Astrocyte of the spinal cord (primary cell): ENCODE data around the gene MYBPC3.
"Not testable (repeated sequence)": the region's sequence is repeated elsewhere in the genome, so short reads cannot be mapped to it uniquely, and the experiment has no call there.

Experiments
- DNase-seq: peaks from one replicate; pipeline ENCODE4 v3.0.0; 2011; ENCODE audit warnings: low read depth, low spot score
- H3K4me3 ChIP-seq: 2 replicates; pipeline ENCODE4 v1.5.1; 2011; ENCODE audit warnings: low read depth, mild to moderate bottlenecking, low read length, moderate library complexity
- in situ Hi-C: cut with HindIII; loops from 2 replicates; pipeline ENCODE4 v1.10.0; 2017; ENCODE audit warnings: low sequenced_read_pairs
- TF ChIP-seq, protein P1 (sequence below): IDR thresholded peaks from 2 replicates; pipeline ENCODE4 v1.5.1; 2012; ENCODE audit warnings: low read depth, mild to moderate bottlenecking, low read length, inconsistent platforms

MYBPC3 gene

DNA sequence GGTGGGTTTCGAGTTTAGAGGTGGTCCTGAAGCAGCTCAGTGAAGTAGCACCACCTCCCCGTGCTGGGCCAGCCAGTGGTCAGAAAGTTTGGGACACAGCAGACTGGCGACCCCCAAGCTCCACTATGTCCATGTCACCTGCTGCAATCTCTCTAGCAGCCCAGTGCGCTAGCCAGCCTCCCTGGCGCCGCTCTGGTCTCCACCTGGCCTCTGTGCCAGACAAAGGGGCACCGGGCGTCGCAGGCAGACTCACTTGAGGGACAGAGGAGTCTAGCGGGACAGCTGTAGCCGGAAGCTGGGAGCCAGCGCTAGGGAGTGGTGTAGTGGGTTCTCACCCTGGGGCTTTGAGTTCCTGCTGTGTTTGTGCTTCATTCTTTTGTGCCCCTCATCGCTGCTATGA is 25.5 kb downstream of the MYBPC3 start:
- in situ Hi-C loops: no loop called here
- TF ChIP-seq, protein P1, sequence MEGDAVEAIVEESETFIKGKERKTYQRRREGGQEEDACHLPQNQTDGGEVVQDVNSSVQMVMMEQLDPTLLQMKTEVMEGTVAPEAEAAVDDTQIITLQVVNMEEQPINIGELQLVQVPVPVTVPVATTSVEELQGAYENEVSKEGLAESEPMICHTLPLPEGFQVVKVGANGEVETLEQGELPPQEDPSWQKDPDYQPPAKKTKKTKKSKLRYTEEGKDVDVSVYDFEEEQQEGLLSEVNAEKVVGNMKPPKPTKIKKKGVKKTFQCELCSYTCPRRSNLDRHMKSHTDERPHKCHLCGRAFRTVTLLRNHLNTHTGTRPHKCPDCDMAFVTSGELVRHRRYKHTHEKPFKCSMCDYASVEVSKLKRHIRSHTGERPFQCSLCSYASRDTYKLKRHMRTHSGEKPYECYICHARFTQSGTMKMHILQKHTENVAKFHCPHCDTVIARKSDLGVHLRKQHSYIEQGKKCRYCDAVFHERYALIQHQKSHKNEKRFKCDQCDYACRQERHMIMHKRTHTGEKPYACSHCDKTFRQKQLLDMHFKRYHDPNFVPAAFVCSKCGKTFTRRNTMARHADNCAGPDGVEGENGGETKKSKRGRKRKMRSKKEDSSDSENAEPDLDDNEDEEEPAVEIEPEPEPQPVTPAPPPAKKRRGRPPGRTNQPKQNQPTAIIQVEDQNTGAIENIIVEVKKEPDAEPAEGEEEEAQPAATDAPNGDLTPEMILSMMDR: no peak

DNA sequence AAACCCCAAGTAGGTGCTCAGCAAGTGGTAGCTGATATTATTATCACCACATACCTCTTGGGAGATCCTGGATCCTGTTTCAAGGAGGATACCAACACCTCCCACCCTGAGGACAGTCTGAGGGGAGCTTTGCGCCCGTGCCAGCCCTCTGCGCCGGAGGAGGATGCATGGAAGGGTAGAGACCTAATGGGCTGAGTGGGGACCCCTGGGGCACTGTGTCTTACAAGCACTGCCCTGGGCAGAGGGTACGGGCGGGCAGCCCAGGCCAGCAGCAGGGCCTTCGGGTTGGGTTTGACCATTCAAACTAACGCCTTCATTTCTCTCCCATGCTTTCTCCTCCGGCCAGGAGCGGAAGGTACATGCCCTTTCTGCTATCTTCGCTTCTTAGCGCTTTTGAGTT is 26.3 kb downstream of the MYBPC3 start:
- H3K4me3 ChIP-seq: no peak overlapping the region
- in situ Hi-C loops: no loop called here
- no peak for DNase-seq
- TF ChIP-seq, protein P1: no peak

More for the DNA sequence above, 25.5 kb downstream of the MYBPC3 start:
- no peak overlapping the region for H3K4me3 ChIP-seq
- DNase-seq: no peak

DNA sequence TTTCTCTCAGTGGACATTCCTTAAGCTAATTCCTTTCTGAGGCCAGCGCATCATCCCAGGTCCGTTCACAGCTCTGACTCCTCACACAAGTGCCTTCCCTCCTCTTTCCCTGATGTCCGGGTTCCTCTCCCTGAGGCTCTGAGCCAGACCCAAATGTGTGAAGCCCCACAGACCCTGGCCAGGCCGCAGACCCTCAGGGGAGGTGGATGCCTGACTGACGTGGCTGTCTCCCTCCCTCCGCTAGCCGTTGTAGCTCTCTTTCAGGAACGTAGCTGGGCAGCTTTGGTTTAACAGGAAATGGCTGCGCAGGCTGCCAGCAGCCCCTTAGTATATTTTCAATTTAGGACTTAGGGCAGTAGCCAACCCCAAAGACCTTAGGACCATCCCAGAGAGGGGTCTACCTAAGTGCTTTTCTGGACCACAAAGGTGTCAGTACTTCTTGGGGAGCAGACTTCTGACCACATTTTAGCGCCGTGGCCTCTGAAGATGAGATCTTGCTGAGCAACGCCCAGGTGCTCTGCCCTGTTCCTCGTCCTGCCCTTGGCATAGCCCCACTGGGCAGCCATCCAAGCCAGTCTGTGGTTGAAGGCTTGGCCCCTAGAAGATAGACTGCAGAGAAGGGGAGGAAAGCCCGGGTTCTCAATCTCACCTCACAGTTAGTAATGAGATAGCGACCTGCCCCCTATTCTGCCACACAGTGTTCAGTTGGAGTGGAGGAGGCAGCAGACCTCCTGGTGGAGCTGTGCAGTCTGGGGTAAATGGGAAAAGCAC is 27.0 kb downstream of the MYBPC3 start:
- TF ChIP-seq, protein P1: no peak
- in situ Hi-C loops: no loop called here
- H3K4me3 ChIP-seq: no peak overlapping the region
- DNase-seq: no peak

DNA sequence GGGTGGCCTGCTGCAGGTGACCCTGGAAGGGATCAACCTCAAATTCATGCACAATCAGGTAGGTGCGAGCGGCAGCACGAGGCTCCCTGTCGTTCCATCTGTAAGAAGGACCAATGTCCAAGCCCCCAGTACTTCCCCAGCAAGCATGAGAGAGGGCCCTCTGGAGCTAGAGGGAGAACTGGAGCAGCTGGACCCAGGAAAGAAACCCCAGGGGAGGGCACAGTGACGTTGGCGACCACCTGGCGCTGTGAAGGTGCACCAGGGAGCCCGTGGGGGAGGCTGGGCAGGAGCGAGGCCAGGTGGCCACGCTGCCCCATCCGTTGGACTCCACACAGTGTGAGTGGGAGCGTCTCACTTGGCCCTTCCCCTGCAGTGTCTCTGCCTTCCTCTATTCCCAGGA is 28.0 kb downstream of the MYBPC3 start:
- TF ChIP-seq, protein P1: no peak
- no peak for DNase-seq
- no peak overlapping the region for H3K4me3 ChIP-seq
- in situ Hi-C loops: no loop called here

DNA sequence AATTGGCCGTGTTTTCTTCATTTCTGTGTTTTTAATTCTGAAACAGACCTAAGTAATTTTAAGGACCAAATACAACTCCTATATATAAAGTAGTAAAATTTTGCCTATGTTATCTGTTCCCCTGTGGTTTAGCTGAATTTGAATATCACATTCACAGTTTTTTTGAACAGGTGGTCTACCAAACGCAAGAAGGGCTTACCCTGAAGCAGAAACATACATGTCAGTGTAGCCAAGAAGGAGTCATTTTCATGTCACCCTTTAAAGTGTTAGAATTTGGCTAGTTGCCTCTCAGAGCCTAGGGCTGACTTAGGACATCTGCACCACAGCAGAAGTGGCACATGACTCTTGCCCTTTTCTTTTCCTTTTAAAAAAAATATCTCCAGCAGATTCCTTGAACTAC is 34.3 kb downstream of the MYBPC3 start:
- TF ChIP-seq, protein P1: no peak
- H3K4me3 ChIP-seq: no peak overlapping the region
- in situ Hi-C loops: no loop called here
- no peak for DNase-seq

DNA sequence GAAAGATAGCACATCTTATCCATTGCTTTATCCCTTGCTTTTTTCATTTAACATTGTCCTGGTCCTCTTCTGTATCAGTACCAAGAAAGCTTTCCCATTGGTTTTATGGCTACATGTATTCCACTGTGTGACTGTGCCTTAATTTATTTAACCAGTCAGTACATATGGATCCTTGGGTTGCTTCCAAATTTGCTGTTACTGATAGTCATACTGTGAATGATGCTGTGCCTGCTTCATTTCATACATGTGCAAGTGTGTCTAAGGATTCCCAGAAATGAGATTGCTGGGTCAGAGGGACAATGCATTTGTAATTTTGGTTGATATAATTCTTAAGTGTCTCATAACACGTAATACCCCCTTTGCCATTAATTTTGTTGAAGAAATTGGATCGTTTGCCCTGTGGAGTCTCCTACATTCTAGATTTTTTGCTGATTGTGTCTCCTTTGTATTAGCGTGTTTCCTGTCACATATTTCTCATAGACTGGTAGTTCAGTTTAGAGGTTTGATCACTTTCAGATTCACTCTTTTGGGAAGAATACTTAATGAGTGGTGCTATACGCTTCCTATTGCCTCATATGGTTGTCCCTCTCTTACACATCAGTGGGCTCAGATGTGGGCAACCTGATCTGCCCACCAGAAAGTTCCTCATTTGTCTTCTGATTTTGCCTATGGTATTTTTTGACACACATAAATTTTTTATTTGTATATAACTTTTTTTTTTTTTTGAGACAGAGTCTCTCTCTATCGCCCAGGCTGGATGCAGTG is 35.3 kb downstream of the MYBPC3 start:
- H3K4me3 ChIP-seq: no peak overlapping the region
- TF ChIP-seq, protein P1: no peak
- no peak for DNase-seq
- in situ Hi-C loops: no loop called here

DNA sequence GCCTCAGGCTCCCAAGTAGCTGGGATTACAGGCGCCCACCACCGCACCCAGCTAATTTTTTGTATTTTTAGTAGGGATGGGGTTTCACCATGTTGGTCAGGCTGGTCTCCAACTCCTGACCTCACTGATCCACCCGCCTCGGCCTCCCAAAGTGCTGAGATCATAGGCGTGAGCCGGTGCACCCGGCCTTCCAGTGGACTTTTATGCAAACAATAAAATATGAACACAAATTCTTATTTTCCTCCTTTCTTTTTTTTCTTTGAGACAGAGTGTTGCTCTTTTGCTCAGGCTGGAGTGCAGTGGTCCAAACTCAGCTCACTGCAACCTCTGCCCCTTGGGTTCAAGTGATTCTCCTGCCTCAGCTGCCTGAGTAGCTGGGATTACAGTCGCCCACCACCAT is 36.0 kb downstream of the MYBPC3 start:
- DNase-seq, H3K4me3 ChIP-seq, in situ Hi-C loops: not testable (repeated sequence)
